Measurements from ENCODE around the gene PHRF1.

PHRF1 gene

DNA sequence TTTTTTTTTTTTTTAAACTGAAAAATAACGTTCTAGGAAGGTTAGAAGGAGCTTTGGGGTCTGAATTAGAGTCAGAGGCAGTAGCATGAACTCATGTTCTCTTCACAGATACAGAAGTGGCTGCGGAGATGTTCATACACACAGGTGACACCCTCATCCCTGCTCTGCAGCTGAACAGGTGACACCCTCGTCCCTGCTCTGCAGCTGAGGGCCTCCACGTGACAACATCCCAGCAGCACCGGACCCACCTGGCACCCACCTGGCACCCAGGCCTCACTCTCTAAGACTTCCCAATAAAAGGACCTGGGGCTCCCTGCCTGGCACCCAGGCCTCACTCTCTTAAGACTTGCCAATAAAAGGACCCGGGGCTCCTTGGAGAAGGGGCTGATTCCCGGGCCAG, 80.6 kb downstream of the PHRF1 start:
- DNase-seq (ENCODE audit: low spot score), result no peak

DNA sequence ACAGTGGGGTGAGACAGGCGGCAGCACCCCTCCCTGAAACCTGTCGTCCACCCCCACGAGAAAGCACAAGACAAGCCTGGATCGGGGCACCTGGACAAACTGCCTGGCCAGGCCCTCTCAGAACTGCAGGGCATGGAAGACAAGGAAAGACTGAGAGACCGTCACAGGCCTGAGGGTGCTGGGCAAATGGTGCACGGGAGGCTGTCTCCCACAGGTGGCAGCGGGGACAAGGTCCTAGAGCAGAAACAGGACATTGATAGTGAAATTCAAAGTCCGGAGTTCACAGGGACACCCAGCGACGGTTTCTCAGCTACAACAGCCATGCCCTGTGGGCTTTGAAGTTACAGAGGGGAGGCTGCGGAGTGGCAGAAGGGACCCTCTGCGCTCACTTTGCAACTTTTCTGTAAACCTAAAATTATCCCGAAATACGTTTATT, 81.4 kb downstream of the PHRF1 start:
- DNase-seq (ENCODE audit: low spot score), result no peak

DNA sequence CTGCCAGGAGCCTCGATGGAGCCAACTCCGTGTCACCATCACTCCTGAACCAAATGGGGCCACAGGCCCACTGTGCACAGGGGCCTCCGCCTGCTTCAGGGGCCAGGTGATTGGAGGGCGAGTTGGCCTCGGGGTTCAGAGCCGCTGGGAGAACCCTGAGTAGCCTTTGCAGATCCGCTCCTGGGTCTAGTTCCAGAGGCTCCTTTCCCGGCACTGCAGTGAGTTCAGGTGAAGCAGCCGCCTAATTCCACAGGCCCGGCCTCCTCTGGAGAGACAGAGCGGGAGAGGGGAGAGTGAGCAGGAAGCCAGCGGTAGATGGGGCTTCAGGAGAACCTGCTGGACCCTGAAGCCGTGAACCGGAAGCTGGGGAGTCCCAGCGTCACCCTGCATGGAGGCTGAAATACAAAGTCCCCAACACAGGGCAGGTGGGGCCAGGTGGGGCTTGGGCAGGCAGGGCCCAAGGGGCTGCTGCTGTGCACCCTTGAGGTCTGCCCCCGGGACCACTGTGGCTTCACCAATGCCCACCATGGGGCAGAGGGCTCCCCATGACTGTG, 83.3 kb downstream of the PHRF1 start:
- no peak for DNase-seq (ENCODE audit: low spot score)

DNA sequence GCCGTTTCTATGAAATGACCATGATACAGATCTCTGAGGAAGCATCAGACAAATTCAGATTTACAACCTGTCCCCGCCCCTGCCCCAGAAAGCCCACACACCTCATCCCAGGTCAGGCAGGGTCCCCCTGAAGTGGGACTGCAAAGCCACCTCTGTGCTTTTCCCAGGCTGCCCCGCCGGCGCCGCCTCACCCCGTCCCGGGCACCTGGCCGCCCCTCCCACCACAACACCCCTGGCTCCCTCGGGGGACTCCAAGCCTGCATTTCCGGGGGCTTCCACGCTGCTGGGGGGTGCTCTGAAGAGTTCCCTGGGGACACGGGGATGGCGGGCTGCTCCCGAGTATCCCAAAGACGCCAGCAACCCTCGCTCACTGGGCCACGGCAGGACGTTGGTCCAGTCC, 84.0 kb downstream of the PHRF1 start:
- DNase-seq (ENCODE audit: low spot score), result no peak

DNA sequence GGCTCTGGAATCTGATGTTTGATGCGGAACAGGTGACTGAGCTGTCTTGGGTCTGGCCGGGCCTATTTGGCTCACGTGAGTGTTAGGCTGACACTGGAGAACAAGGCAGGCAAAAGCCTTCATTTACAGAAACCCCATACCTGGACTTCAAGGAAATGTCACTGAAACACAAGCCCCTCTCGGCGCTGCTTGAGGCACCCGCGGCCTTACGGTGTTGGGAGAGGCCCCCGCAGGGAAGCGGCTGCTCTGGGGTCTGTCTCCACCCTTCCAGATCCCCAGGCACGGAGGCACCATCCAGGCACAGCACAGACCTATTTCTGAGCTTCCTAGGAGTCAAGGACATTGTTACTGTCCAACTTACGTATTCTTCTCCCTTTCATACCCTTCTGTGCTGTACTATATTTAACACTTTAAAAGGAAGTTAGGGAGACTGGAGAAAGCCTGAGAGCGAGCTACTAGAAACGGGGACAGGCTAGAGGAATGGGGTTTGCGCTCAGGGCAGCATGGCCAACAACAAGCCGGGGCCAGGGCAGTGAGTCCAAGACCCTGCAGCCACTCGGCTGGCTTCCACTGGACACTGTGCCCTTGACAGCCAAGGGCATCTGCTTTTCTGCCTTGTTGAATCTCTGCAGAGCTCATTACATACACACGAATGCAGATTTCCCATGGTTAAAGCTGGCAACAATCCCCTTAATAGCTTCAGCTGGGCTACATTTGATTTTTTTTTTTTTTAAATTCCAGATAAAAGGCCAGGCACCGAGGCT, 84.6 kb downstream of the PHRF1 start:
- DNase-seq (ENCODE audit: low spot score), result no peak

Data from CD4-positive, alpha-beta T cell treated with Interleukin-2 at 100 ng/mL for 4 hours (primary cell).